PC-3 (cell line): ENCODE data around the gene NLRP4. TPM values are rescaled to one million over a fixed set of nuclear protein-coding genes. Genes with fewer than 3 reads are reported as not detected.

ENCODE experiments used
- ATAC-seq: fragments of 200-7000 bp; cut with Tn5 transposase; 2 replicates; pipeline ENCODE4 v1.9.1; 2020; ENCODE audit warnings: mild to moderate bottlenecking, moderate library complexity
- BruUV-seq: library from RNA; stranded (reverse); fragments of 400-500 nt; replicated peaks from 2 replicates; lab custom pipeline; 2021; lab: Mats Ljungman, UMichigan
- CTCF ChIA-PET: fragments of 300-600 bp; sonication (Branson Sonifier 250); formaldehyde crosslinking; loops from one replicate; lab custom pipeline; 2022; ENCODE audit warnings: antibody characterized with exemption; lab: Charles Lee
- POLR2A ChIA-PET: fragments of 300-600 bp; sonication (Branson Sonifier 250); formaldehyde crosslinking; loops from one replicate; lab custom pipeline; 2022; ENCODE audit warnings: antibody characterized with exemption; ENCODE audit not compliant: unreplicated experiment; lab: Charles Lee
- DNase-seq: peaks from one replicate; pipeline ENCODE4 v3.0.0-alpha.2; 2015
- H2AFZ ChIP-seq: fragments of 300-600 bp; sonication (generic); 2 replicates; pipeline ENCODE4 v1.6.0; 2016; ENCODE audit warnings: antibody characterized with exemption, low read length
- H3F3A ChIP-seq: fragments of 300-600 bp; sonication (generic); one replicate; pipeline ENCODE4 v1.6.0; 2017; ENCODE audit warnings: antibody characterized with exemption, low read length, control low read depth, mild to moderate bottlenecking; ENCODE audit not compliant: unreplicated experiment
- H3K27ac ChIP-seq: fragments of 300-600 bp; sonication (generic); 2 replicates; pipeline ENCODE4 v1.5.1; 2016; ENCODE audit warnings: mild to moderate bottlenecking, low read length
- H3K27me3 ChIP-seq: fragments of 300-600 bp; sonication (generic); 2 replicates; pipeline ENCODE4 v1.6.1; 2016; ENCODE audit warnings: low read length, mixed read lengths
- H3K36me3 ChIP-seq: fragments of 300-600 bp; sonication (generic); 2 replicates; pipeline ENCODE4 v1.6.1; 2016; ENCODE audit warnings: low read depth, mixed run types, low read length, mixed read lengths
- H3K4me1 ChIP-seq: fragments of 300-600 bp; sonication (generic); 2 replicates; pipeline ENCODE4 v1.5.1; 2016; ENCODE audit warnings: low read length; ENCODE audit not compliant: insufficient read depth
- H3K4me2 ChIP-seq: fragments of 300-600 bp; sonication (generic); 2 replicates; pipeline ENCODE4 v1.6.0; 2016; ENCODE audit warnings: low read length
- H3K4me3 ChIP-seq: fragments of 300-600 bp; sonication (generic); 2 replicates; pipeline ENCODE4 v1.5.1; 2016; ENCODE audit warnings: mild to moderate bottlenecking, low read length, mixed read lengths
- H3K79me2 ChIP-seq: fragments of 300-600 bp; sonication (generic); 2 replicates; pipeline ENCODE4 v1.6.1; 2017; ENCODE audit warnings: low read length, mixed read lengths
- H3K9ac ChIP-seq: fragments of 300-600 bp; sonication (generic); 2 replicates; pipeline ENCODE4 v1.6.0; 2016; ENCODE audit warnings: mild to moderate bottlenecking, low read length
- H3K9me2 ChIP-seq: fragments of 300-600 bp; sonication (generic); replicated peaks from 2 replicates; pipeline ENCODE4 v1.6.1; 2016; ENCODE audit warnings: mixed run types, low read length, mixed read lengths
- H3K9me3 ChIP-seq: fragments of 300-600 bp; sonication (generic); 2 replicates; pipeline ENCODE4 v1.6.1; 2016; ENCODE audit warnings: low read length, mixed read lengths
- H4K20me1 ChIP-seq: fragments of 300-600 bp; sonication (generic); 2 replicates; pipeline ENCODE4 v1.6.1; 2016; ENCODE audit warnings: low read length, mixed read lengths
- EZH2 ChIP-seq: fragments of 300-600 bp; sonication (generic); IDR thresholded peaks from one replicate; pipeline ENCODE4 v1.6.1; 2017; ENCODE audit warnings: antibody characterized with exemption, mild to moderate bottlenecking, low read length; ENCODE audit not compliant: unreplicated experiment
- EZH2phosphoT487 ChIP-seq: fragments of 300-600 bp; sonication (generic); IDR thresholded peaks from 2 replicates; pipeline ENCODE4 v1.6.1; 2018; ENCODE audit warnings: mild to moderate bottlenecking, antibody characterized with exemption, low read length, borderline replicate concordance
- intact Hi-C: fragments of 100-400 bp; cut with micrococcal nuclease; formaldehyde crosslinking; loops from 2 replicates; pipeline ENCODE4 v1.9.0; 2023
- total RNA-seq: library from RNA; depleted of rRNA; stranded (reverse); fragments of >200 nt; gene quantifications from 2 replicates; pipeline ENCODE4 v1.2.3, GENCODE V29; 2014
- TF ChIP-seq, protein P1 (sequence below): fragments of 300-600 bp; sonication (generic); conservative IDR thresholded peaks from 2 replicates; pipeline ENCODE4 v1.5.1; 2017; ENCODE audit warnings: antibody characterized with exemption, low read depth, mild to moderate bottlenecking, low read length

Gene NLRP4
- total RNA-seq, 1 experiment from 2014 or later, result not detected

DNA sequence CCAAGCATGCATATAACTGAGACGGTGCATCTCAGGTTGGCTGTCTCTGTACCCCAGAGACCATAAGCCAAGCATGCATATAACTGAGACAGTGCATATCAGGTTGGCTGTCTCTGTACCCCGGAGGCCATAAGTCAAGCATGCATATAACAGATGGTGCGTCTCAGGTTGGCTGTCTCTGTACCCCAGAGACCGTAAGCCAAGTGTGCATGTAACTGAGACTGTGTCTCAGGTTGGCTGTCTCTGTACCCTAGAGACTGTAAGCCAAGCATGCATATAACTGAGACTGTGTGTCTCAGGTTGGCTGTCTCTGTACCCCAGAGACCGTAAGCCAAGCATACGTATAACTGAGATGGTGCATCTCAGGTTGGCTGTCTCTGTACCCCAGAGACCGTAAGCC is 30.8 kb downstream of the NLRP4 start:
- ChIA-PET CTCF (no interaction called here), POLR2A (no interaction called here)
- Histone ChIP-seq H3K36me3 (no peaks in the 10 kb centered on the region), H3K27me3 (peaks cover 73% of the 10 kb centered on the region), H3K4me3 (no peak overlapping the region), H3K4me1 (no peaks in the 10 kb centered on the region), H3K9me2 (no peaks in the 10 kb centered on the region), H3K9ac (no peak overlapping the region), H3F3A (no peaks in the 10 kb centered on the region), H3K27ac (no peak overlapping the region), H3K4me2 (no peak overlapping the region), H3K9me3 (no peaks in the 10 kb centered on the region), H4K20me1 (no peaks in the 10 kb centered on the region), H3K79me2 (no peaks in the 10 kb centered on the region), H2AFZ (no peak overlapping the region)
- intact Hi-C loops, result no loop called here
- DNase-seq (no peak), ATAC-seq (no peak)
- TF ChIP-seq EZH2phosphoT487 (no peak), EZH2 (no peak)
- TF ChIP-seq, protein P1, sequence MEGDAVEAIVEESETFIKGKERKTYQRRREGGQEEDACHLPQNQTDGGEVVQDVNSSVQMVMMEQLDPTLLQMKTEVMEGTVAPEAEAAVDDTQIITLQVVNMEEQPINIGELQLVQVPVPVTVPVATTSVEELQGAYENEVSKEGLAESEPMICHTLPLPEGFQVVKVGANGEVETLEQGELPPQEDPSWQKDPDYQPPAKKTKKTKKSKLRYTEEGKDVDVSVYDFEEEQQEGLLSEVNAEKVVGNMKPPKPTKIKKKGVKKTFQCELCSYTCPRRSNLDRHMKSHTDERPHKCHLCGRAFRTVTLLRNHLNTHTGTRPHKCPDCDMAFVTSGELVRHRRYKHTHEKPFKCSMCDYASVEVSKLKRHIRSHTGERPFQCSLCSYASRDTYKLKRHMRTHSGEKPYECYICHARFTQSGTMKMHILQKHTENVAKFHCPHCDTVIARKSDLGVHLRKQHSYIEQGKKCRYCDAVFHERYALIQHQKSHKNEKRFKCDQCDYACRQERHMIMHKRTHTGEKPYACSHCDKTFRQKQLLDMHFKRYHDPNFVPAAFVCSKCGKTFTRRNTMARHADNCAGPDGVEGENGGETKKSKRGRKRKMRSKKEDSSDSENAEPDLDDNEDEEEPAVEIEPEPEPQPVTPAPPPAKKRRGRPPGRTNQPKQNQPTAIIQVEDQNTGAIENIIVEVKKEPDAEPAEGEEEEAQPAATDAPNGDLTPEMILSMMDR, result no peak
- BruUV-seq, result no TSS peak

DNA sequence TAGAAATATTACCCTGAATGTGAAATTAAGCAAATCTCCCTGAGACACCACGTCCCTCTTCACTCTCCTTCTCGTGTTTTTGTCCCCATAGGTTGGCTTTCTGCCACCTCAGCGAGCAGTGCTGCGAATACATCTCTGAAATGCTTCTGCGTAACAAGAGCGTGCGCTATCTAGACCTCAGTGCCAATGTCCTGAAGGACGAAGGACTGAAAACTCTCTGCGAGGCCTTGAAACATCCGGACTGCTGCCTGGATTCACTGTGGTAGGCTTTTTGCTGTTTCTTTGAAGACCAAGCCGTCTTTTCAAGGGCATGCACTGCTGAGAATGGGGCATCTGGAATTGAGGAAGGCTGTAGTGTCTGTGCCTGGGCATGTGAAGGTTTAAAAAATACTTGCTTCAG is 34.4 kb downstream of the NLRP4 start:
- ATAC-seq, result no peak
- H3F3A ChIP-seq, result no peaks in the 10 kb centered on the region
- BruUV-seq, result no TSS peak
- H3K4me1 ChIP-seq, result no peaks in the 10 kb centered on the region
- no peak for TF ChIP-seq EZH2phosphoT487
- TF ChIP-seq EZH2, result no peak
- TF ChIP-seq, protein P1, result no peak
- H4K20me1 ChIP-seq, result no peaks in the 10 kb centered on the region
- POLR2A ChIA-PET, result no interaction called here
- intact Hi-C loops, result no loop called here
- no peaks in the 10 kb centered on the region for H3K9me3 ChIP-seq
- DNase-seq, result no peak
- no peaks in the 10 kb centered on the region for H3K9me2 ChIP-seq
- H3K27ac ChIP-seq, result no peak overlapping the region
- H2AFZ ChIP-seq, result no peak overlapping the region
- no peak overlapping the region for H3K9ac ChIP-seq
- no peaks in the 10 kb centered on the region for H3K79me2 ChIP-seq
- H3K4me3 ChIP-seq, result no peak overlapping the region
- H3K36me3 ChIP-seq, result no peaks in the 10 kb centered on the region
- H3K27me3 ChIP-seq, result peaks cover 89% of the 10 kb centered on the region
- H3K4me2 ChIP-seq, result no peak overlapping the region
- CTCF ChIA-PET, result no interaction called here

DNA sequence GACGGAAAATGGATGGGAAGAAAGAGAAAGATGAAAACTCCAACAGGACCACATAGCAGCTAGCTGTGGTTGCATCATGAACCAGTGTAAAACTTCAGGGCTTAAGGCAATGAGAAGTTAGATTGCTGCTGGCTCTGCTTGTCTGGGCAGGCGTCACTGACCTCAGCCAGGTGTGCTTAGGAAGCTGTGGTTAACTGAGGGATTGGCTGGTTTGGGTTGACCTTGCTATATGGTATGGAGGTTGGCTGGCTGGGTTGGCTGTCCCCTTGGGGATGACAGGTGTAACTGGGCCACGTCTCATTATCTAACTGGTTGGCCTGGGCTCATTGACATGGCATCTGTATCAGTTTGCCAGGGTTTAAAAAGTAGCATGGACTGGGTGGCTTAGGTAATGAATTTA is 40.9 kb downstream of the NLRP4 start:
- no peaks in the 10 kb centered on the region for H3K9me2 ChIP-seq
- H3K27me3 ChIP-seq, result peaks cover 77% of the 10 kb centered on the region
- BruUV-seq, result no TSS peak
- intact Hi-C loops, result no loop called here
- H3K9ac ChIP-seq, result no peak overlapping the region
- no peaks in the 10 kb centered on the region for H4K20me1 ChIP-seq
- H3K4me2 ChIP-seq, result no peak overlapping the region
- POLR2A ChIA-PET, result no interaction called here
- H3K9me3 ChIP-seq, result no peaks in the 10 kb centered on the region; the same call in 1 of the 2 replicates
- ATAC-seq (no peak), DNase-seq (no peak)
- H3K27ac ChIP-seq, result no peak overlapping the region
- no peaks in the 10 kb centered on the region for H3K79me2 ChIP-seq
- TF ChIP-seq EZH2 (no peak), EZH2phosphoT487 (no peak)
- TF ChIP-seq, protein P1, result no peak
- H3K36me3 ChIP-seq, result no peaks in the 10 kb centered on the region
- CTCF ChIA-PET, result no interaction called here
- H3F3A ChIP-seq, result no peaks in the 10 kb centered on the region
- H3K4me1 ChIP-seq, result no peaks in the 10 kb centered on the region
- H2AFZ ChIP-seq, result no peak overlapping the region
- H3K4me3 ChIP-seq, result no peak overlapping the region
